HL-60 (cell line): Measurements from ENCODE around the gene THUMPD2.
A peak's percentile ranks its signal among the peaks of the same experiment; 100 is the strongest.

Experiments
- DNase-seq, 2 experiments: peaks; one replicate each; pipeline ENCODE4 v3.0.0-alpha.2; 2010 to 2020; ENCODE audit warnings: low read depth in 1 of 2, low spot score in 1 of 2
- H3K27ac ChIP-seq: fragments of 250-450 bp; sonication (Bioruptor Pico); replicated peaks from 2 replicates; pipeline ENCODE4 v1.5.1; 2020; ENCODE audit warnings: mild to moderate bottlenecking, moderate library complexity
- H3K27me3 ChIP-seq: fragments of 250-450 bp; sonication (Bioruptor Pico); 2 replicates; pipeline ENCODE4 v1.5.1; 2021; ENCODE audit warnings: mild to moderate bottlenecking, moderate library complexity; ENCODE audit not compliant: insufficient read depth, poor library complexity, severe bottlenecking
- H3K4me3 ChIP-seq: replicated peaks from 2 replicates; pipeline ENCODE4 v1.5.1; 2011; ENCODE audit warnings: mild to moderate bottlenecking, control low read depth, low read length; ENCODE audit not compliant: insufficient read depth
- GABPA ChIP-seq: IDR thresholded peaks from 2 replicates; pipeline ENCODE4 v1.6.1; 2012; ENCODE audit warnings: low read depth
- POLR2AphosphoS5 ChIP-seq: IDR thresholded peaks from 2 replicates; pipeline ENCODE4 v1.6.1; 2012; ENCODE audit warnings: low read depth
- SPI1 ChIP-seq: IDR thresholded peaks from 2 replicates; pipeline ENCODE4 v1.6.1; 2012; ENCODE audit warnings: low read depth, mild to moderate bottlenecking, borderline replicate concordance
- TF ChIP-seq, protein P1 (sequence below): IDR thresholded peaks from 2 replicates; pipeline ENCODE4 v1.6.1; 2012; ENCODE audit warnings: low read depth; ENCODE audit not compliant: insufficient replicate concordance
- TF ChIP-seq, protein P2 (sequence below): IDR thresholded peaks from one replicate; pipeline ENCODE4 v1.5.1; 2011; ENCODE audit warnings: low read length, control low read depth, inconsistent platforms; ENCODE audit not compliant: insufficient read depth

The THUMPD2 gene

DNA sequence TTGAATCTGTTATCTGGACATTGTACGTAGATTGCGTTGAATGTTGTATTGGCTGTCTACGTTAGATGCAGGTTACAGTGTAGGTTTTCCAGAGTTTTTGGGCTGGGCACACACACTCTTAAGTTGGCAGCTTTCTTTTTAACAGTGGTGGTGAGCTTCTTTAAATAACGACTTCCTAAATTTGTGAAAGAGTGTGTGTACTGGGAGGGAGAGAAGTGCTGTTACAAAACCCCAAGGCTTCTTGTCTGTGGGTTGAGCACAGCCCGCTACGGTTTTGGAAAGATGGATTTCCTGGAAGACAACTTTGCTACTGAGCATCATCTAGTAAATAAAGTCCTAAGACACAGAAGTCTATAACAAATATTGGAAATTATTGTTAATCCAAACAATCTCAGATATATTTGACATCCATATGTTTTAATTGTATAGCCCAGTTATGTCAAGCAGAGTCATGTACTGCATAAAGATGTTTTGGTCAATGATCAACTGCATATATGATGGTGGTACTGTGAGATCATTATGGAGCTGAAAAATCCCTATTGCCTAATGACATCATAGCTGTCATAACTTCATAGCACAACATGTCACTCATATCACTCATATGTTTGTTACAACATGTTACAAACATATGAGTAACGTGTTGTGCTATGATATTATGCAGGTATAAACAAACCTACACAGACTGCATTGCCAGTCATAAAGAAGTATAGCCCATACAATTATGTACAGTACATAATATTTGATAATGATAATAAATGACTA is 7.9 kb upstream of the THUMPD2 start:
- peak in 1 of 2 experiments; percentile 42 for DNase-seq
- peak overlapping the region; percentile 32; the same call in 1 of the 2 replicates for H3K27ac ChIP-seq
- H3K4me3 ChIP-seq = no peak overlapping the region
- no peaks in the 10 kb centered on the region for H3K27me3 ChIP-seq
- TF ChIP-seq SPI1 = peak; percentile 77; the same call in 1 of the 2 replicates
- TF ChIP-seq, protein P1, sequence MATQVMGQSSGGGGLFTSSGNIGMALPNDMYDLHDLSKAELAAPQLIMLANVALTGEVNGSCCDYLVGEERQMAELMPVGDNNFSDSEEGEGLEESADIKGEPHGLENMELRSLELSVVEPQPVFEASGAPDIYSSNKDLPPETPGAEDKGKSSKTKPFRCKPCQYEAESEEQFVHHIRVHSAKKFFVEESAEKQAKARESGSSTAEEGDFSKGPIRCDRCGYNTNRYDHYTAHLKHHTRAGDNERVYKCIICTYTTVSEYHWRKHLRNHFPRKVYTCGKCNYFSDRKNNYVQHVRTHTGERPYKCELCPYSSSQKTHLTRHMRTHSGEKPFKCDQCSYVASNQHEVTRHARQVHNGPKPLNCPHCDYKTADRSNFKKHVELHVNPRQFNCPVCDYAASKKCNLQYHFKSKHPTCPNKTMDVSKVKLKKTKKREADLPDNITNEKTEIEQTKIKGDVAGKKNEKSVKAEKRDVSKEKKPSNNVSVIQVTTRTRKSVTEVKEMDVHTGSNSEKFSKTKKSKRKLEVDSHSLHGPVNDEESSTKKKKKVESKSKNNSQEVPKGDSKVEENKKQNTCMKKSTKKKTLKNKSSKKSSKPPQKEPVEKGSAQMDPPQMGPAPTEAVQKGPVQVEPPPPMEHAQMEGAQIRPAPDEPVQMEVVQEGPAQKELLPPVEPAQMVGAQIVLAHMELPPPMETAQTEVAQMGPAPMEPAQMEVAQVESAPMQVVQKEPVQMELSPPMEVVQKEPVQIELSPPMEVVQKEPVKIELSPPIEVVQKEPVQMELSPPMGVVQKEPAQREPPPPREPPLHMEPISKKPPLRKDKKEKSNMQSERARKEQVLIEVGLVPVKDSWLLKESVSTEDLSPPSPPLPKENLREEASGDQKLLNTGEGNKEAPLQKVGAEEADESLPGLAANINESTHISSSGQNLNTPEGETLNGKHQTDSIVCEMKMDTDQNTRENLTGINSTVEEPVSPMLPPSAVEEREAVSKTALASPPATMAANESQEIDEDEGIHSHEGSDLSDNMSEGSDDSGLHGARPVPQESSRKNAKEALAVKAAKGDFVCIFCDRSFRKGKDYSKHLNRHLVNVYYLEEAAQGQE = no peak

DNA sequence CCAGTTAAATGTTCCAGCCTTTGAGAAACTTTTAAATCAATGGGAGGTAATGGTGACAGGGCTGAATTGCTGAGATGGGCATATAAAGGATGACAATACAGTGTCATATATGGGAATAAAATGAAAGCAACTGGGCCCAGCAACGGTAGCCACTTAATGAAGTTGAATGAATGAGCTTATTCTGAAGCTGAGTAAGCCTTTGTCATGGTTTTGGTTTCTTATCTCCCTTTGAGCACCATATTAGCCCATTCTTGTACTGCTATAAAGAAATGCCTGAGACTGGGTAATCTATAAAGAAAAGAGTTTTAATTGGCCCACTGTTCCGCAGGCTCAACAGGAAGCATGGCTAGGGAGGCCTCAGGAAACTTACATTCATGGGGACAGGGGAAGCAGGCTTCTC is 3.5 kb upstream of the THUMPD2 start:
- Histone ChIP-seq H3K4me3 (no peak overlapping the region), H3K27ac (no peak overlapping the region), H3K27me3 (no peaks in the 10 kb centered on the region)
- TF ChIP-seq, protein P1 = no peak
- TF ChIP-seq GABPA = no peak
- TF ChIP-seq, protein P2, sequence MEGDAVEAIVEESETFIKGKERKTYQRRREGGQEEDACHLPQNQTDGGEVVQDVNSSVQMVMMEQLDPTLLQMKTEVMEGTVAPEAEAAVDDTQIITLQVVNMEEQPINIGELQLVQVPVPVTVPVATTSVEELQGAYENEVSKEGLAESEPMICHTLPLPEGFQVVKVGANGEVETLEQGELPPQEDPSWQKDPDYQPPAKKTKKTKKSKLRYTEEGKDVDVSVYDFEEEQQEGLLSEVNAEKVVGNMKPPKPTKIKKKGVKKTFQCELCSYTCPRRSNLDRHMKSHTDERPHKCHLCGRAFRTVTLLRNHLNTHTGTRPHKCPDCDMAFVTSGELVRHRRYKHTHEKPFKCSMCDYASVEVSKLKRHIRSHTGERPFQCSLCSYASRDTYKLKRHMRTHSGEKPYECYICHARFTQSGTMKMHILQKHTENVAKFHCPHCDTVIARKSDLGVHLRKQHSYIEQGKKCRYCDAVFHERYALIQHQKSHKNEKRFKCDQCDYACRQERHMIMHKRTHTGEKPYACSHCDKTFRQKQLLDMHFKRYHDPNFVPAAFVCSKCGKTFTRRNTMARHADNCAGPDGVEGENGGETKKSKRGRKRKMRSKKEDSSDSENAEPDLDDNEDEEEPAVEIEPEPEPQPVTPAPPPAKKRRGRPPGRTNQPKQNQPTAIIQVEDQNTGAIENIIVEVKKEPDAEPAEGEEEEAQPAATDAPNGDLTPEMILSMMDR = no peak
- TF ChIP-seq POLR2AphosphoS5 = no peak
- TF ChIP-seq SPI1 = no peak
- DNase-seq = no peak

DNA sequence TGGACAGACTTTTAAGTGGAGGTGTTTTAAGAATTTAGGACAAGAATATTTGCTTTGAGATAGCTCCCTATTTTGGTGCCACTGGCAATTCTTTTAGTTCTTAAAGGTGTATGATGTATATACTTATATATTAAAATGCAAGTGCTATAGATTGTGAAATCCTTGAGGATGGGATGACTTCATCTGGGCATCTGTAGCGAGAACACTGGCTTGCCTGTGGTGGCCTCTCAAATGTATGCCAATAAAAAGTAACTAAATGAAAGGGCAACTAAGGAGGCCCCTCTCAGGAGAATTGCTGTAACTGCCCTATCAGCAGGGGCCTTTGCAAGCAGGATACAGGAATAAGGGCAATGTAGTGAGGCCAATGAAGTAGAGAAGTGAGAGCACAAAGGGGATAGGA is 2.6 kb upstream of the THUMPD2 start:
- no peaks in the 10 kb centered on the region for H3K27me3 ChIP-seq
- TF ChIP-seq SPI1 = no peak
- TF ChIP-seq POLR2AphosphoS5 = no peak
- TF ChIP-seq, protein P2 = no peak
- TF ChIP-seq GABPA = no peak
- TF ChIP-seq, protein P1 = no peak
- DNase-seq = no peak
- H3K27ac ChIP-seq = no peak overlapping the region
- no peak overlapping the region for H3K4me3 ChIP-seq
